Loucy (cell line): Measurements from ENCODE around the gene ZBTB11.
"Not testable (repeated sequence)": the region's sequence is repeated elsewhere in the genome, so short reads cannot be mapped to it uniquely, and the experiment has no call there.

Experiments used
- H2AFZ ChIP-seq: fragments of 200-600 bp; sonication (generic); 2 replicates; pipeline ENCODE4 v1.6.0; 2016; ENCODE audit warnings: antibody characterized with exemption, mild to moderate bottlenecking, low read length, moderate library complexity
- H3F3A ChIP-seq: fragments of 200-600 bp; 2 replicates; pipeline ENCODE4 v1.6.0; 2016; ENCODE audit warnings: antibody characterized with exemption, low read depth, mild to moderate bottlenecking
- H3K27me3 ChIP-seq: fragments of 200-600 bp; sonication (generic); 2 replicates; pipeline ENCODE4 v1.6.1; 2014; ENCODE audit warnings: low read length, mild to moderate bottlenecking; ENCODE audit not compliant: insufficient read depth, poor library complexity, severe bottlenecking
- H3K36me3 ChIP-seq: fragments of 200-600 bp; sonication (generic); 2 replicates; pipeline ENCODE4 v1.6.1; 2016; ENCODE audit warnings: low read length; ENCODE audit not compliant: insufficient read depth
- H3K4me1 ChIP-seq: fragments of 200-600 bp; sonication (generic); 2 replicates; pipeline ENCODE4 v1.5.1; 2014; ENCODE audit warnings: low read length, mild to moderate bottlenecking; ENCODE audit not compliant: insufficient read depth, poor library complexity, severe bottlenecking
- H3K4me2 ChIP-seq: fragments of 200-600 bp; sonication (generic); 2 replicates; pipeline ENCODE4 v1.6.0; 2014; ENCODE audit warnings: antibody characterized with exemption, low read length, low read depth, mild to moderate bottlenecking; ENCODE audit not compliant: poor library complexity, severe bottlenecking
- H3K4me3 ChIP-seq: fragments of 200-600 bp; sonication (generic); 2 replicates; pipeline ENCODE4 v1.5.1; 2014; ENCODE audit warnings: low read length, mild to moderate bottlenecking, mixed read lengths; ENCODE audit not compliant: poor library complexity, severe bottlenecking
- H3K79me2 ChIP-seq: fragments of 200-600 bp; sonication (generic); 2 replicates; pipeline ENCODE4 v1.6.1; 2014; ENCODE audit warnings: low read length; ENCODE audit not compliant: insufficient read depth
- H3K9ac ChIP-seq: fragments of 200-600 bp; sonication (generic); 2 replicates; pipeline ENCODE4 v1.6.0; 2014; ENCODE audit warnings: mild to moderate bottlenecking, low read depth, low read length, moderate library complexity; ENCODE audit not compliant: poor library complexity, severe bottlenecking
- H3K9me2 ChIP-seq: fragments of 200-600 bp; sonication (generic); replicated peaks from 2 replicates; pipeline ENCODE4 v1.6.1; 2016; ENCODE audit warnings: low read depth, low read length, mixed read lengths
- H3K9me3 ChIP-seq: fragments of 200-600 bp; sonication (generic); 2 replicates; pipeline ENCODE4 v1.6.1; 2014; ENCODE audit warnings: mild to moderate bottlenecking, antibody characterized with exemption, low read length, low read depth; ENCODE audit not compliant: insufficient read depth
- H4K20me1 ChIP-seq: fragments of 200-600 bp; sonication (generic); 2 replicates; pipeline ENCODE4 v1.6.0; 2014; ENCODE audit warnings: antibody characterized with exemption, low read length, mild to moderate bottlenecking; ENCODE audit not compliant: insufficient read depth, poor library complexity, severe bottlenecking
- EZH2phosphoT487 ChIP-seq: fragments of 200-600 bp; IDR thresholded peaks from 2 replicates; pipeline ENCODE4 v1.6.1; 2018; ENCODE audit warnings: antibody characterized with exemption, mild to moderate bottlenecking, moderate library complexity, borderline replicate concordance
- TF ChIP-seq, protein P1 (sequence below): fragments of 200-600 bp; sonication (generic); conservative IDR thresholded peaks from 2 replicates; pipeline ENCODE4 v1.5.1; 2014; ENCODE audit warnings: mild to moderate bottlenecking, antibody characterized with exemption, low read length

ZBTB11 gene

DNA sequence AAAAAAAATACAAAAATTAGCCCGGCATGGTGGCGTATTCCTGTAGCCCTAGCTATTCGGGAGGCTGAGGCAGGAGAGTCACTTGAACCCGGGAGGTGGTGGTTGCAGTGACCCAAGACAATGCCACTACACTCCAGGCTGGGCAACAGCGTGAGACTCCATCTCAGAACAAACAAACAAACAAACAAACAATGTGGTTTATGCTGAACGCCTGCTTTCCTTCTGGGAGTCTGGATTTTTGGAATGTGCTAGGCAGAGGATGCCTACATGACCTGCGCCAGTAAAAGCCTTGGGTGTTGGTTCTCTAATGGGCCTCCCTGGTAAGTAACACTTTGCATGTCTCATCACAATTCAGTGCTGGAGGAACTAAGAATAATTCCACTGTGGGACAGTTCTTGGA lies 59.5 kb downstream of the ZBTB11 start:
- Histone ChIP-seq H3K4me2 (no peak overlapping the region), H3K4me3 (no peak overlapping the region), H3K36me3 (no peaks in the 10 kb centered on the region), H3F3A (no peaks in the 10 kb centered on the region), H3K9me2 (no peaks in the 10 kb centered on the region), H3K9ac (no peak overlapping the region), H3K79me2 (no peaks in the 10 kb centered on the region), H3K4me1 (no peaks in the 10 kb centered on the region), H4K20me1 (no peaks in the 10 kb centered on the region), H3K27me3 (no peaks in the 10 kb centered on the region), H2AFZ (no peak overlapping the region), H3K9me3 (no peaks in the 10 kb centered on the region)
- no peak for TF ChIP-seq EZH2phosphoT487
- TF ChIP-seq, protein P1, sequence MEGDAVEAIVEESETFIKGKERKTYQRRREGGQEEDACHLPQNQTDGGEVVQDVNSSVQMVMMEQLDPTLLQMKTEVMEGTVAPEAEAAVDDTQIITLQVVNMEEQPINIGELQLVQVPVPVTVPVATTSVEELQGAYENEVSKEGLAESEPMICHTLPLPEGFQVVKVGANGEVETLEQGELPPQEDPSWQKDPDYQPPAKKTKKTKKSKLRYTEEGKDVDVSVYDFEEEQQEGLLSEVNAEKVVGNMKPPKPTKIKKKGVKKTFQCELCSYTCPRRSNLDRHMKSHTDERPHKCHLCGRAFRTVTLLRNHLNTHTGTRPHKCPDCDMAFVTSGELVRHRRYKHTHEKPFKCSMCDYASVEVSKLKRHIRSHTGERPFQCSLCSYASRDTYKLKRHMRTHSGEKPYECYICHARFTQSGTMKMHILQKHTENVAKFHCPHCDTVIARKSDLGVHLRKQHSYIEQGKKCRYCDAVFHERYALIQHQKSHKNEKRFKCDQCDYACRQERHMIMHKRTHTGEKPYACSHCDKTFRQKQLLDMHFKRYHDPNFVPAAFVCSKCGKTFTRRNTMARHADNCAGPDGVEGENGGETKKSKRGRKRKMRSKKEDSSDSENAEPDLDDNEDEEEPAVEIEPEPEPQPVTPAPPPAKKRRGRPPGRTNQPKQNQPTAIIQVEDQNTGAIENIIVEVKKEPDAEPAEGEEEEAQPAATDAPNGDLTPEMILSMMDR: no peak

DNA sequence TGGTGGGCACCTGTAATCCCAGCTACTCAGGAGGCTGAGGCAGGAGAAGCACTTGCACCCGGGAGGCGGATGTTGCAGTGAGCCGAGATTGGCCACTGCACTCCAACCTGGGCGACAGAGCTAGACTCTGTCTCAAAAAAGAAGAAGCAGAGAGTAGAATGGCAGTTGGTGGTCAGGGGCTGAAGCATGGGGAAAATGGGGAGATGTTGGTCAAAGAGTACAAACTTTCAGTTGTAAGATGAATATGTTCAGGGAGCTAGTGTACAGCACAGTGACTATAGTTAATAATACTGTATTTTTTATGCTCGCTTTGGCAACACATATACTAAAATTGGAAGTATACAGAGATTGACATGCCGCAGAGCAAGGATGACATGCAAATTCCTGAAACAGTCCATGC lies 61.4 kb downstream of the ZBTB11 start:
- no peak overlapping the region for H2AFZ ChIP-seq
- H3K9ac ChIP-seq: no peak overlapping the region
- no peak for TF ChIP-seq EZH2phosphoT487
- TF ChIP-seq, protein P1: no peak

DNA sequence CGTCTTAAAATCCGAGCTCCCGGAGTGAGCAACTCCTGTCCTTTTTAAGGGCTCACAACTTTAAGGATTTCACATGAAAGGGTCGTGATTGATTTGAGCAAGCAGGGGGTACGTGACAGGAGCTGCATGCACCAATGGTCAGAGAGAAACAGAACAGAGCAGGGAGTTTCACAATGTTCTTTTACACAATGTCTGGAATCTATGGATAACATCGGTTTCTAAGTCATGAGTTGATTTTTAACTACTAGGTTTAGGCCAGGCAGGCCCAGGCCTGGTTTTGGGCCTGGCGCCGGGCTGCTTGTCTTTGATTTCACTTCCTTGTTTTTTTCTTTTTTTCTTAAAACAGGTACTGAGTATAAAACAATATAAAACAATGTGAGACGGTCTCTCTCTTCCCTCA lies 63.9 kb downstream of the ZBTB11 start:
- H3K9me2 ChIP-seq, H3K4me1 ChIP-seq, H3K4me3 ChIP-seq, H3K27me3 ChIP-seq, H3K9ac ChIP-seq, H2AFZ ChIP-seq, H3K36me3 ChIP-seq, H3F3A ChIP-seq, H4K20me1 ChIP-seq, H3K4me2 ChIP-seq, H3K9me3 ChIP-seq, H3K79me2 ChIP-seq: not testable (repeated sequence)

More for the DNA sequence above, 61.4 kb downstream of the ZBTB11 start:
- H3K9me2 ChIP-seq: no peaks in the 10 kb centered on the region
- H4K20me1 ChIP-seq: no peaks in the 10 kb centered on the region
- H3K4me2 ChIP-seq: no peak overlapping the region
- H3K36me3 ChIP-seq: no peaks in the 10 kb centered on the region
- H3K27me3 ChIP-seq: no peaks in the 10 kb centered on the region
- H3K9me3 ChIP-seq: no peaks in the 10 kb centered on the region
- H3K4me1 ChIP-seq: no peaks in the 10 kb centered on the region
- no peaks in the 10 kb centered on the region for H3F3A ChIP-seq
- no peak overlapping the region for H3K4me3 ChIP-seq
- H3K79me2 ChIP-seq: no peaks in the 10 kb centered on the region

DNA sequence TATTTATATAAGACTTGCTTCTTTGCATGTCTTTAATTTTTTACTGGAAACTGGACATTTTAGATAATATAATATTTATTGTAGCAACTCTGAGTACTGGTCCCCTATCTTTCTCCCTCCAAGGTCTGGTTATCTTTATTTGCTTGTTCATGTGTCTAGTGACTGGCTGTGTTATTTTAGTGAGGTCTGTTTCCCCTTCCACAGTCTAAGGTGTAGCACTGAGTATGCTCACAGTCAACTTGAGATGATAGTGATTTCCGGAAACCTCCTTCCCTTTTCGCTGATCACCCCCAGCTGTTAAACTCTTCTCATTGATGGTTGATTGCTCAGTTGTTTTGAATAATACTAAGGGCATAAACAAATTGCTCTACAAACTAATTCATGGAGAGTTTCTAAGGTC lies 65.9 kb downstream of the ZBTB11 start:
- H3K4me2 ChIP-seq: no peak overlapping the region
- no peaks in the 10 kb centered on the region for H3K27me3 ChIP-seq
- H3K4me3 ChIP-seq: no peak overlapping the region
- H3K36me3 ChIP-seq: no peaks in the 10 kb centered on the region
- H3K4me1 ChIP-seq: no peaks in the 10 kb centered on the region
- no peaks in the 10 kb centered on the region for H3K9me3 ChIP-seq
- H3F3A ChIP-seq: no peaks in the 10 kb centered on the region
- no peak overlapping the region for H3K9ac ChIP-seq
- no peaks in the 10 kb centered on the region for H3K79me2 ChIP-seq
- no peak for TF ChIP-seq EZH2phosphoT487
- TF ChIP-seq, protein P1: no peak
- H2AFZ ChIP-seq: no peak overlapping the region
- H3K9me2 ChIP-seq: no peaks in the 10 kb centered on the region
- H4K20me1 ChIP-seq: no peaks in the 10 kb centered on the region

DNA sequence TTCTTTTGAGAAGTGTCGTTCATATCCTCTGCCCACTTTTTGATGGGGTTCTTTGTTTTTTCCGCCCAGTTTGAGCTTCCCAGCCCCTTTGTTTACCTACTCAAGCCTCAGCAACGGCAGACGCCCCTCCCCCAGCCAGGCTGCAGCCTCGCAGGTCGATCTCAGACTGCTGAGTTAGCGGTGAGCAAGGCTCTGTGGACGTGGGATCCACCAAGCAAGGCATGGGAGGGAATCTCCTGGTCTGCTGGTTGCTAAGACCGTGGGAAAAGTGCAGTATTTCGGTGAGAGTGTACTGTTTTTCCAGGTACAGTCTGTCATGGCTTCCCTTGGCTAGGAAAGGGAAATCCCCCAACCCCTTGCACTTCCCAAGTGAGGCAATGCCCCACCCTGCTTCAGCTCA lies 71.5 kb downstream of the ZBTB11 start:
- H3K4me1 ChIP-seq, H2AFZ ChIP-seq, H3K36me3 ChIP-seq, H3K9me3 ChIP-seq, H4K20me1 ChIP-seq, H3K9ac ChIP-seq, H3K79me2 ChIP-seq, H3K9me2 ChIP-seq, H3F3A ChIP-seq, H3K4me2 ChIP-seq, H3K4me3 ChIP-seq, H3K27me3 ChIP-seq: not testable (repeated sequence)
